HG02642 (cell line): Measurements from ENCODE around the gene RRBP1.

ENCODE experiments used
- ATAC-seq: cut with Tn5 transposase; IDR thresholded peaks from one replicate; pipeline ENCODE4 v1.9.1; 2021; ENCODE audit warnings: mild to moderate bottlenecking; ENCODE audit not compliant: unreplicated experiment, poor library complexity

Gene RRBP1

GRCh38 chr20:17566345-17566744, 115.7 kb downstream of the RRBP1 start:
- ATAC-seq, result no peak

GRCh38 chr20:17565169-17565845, 116.7 kb downstream of the RRBP1 start:
- no peak for ATAC-seq
